ENCODE data around the gene VCAN.

VCAN gene

GRCh38 chr5:83471405-83472212, at the start of gene VCAN (continued):
- TF ChIP-seq ZNF48 (tag by site-specific recombination; IDR thresholded peaks at IDR 0.05) (no peak), ZNF514 (tag by site-specific recombination; IDR thresholded peaks at IDR 0.05) (no peak), ZNF221 (tag by site-specific recombination; IDR thresholded peaks at IDR 0.05; ENCODE audit: borderline replicate concordance) (no peak), ZNF362 (tag by site-specific recombination; IDR thresholded peaks at IDR 0.05) (peak; percentile 61; the same call in 1 of the 2 replicates), IKZF3 (tag by site-specific recombination; IDR thresholded peaks at IDR 0.05) (peak; percentile 88), ZNF629 (tag by site-specific recombination; IDR thresholded peaks at IDR 0.05) (peak; percentile 3; the same call in 1 of the 2 replicates), MYNN (tag by site-specific recombination; IDR thresholded peaks at IDR 0.05; ENCODE audit: borderline replicate concordance) (no peak), MZF1 (tag by site-specific recombination; IDR thresholded peaks at IDR 0.05; ENCODE audit: borderline replicate concordance) (peak; percentile 84), ZNF610 (tag by site-specific recombination; IDR thresholded peaks at IDR 0.05; ENCODE audit: borderline replicate concordance) (peak; percentile 46; the same call in 1 of the 2 replicates), ZBTB8A (tag by site-specific recombination; IDR thresholded peaks at IDR 0.05) (peak; percentile 68), ZNF138 (tag by site-specific recombination; IDR thresholded peaks at IDR 0.05; ENCODE audit: borderline replicate concordance) (no peak), ZSCAN16 (tag by site-specific recombination; IDR thresholded peaks at IDR 0.05) (no peak), ZXDB (tag by site-specific recombination; IDR thresholded peaks at IDR 0.05) (peak; percentile 21; the same call in 1 of the 2 replicates), ZNF37A (tag by site-specific recombination; IDR thresholded peaks at IDR 0.05) (no peak), ZNF843 (tag by site-specific recombination; IDR thresholded peaks at IDR 0.05) (no peak), ZNF302 (tag by site-specific recombination; IDR thresholded peaks at IDR 0.05; ENCODE audit: low read depth) (no peak), ZBTB1 (tag by site-specific recombination; IDR thresholded peaks at IDR 0.05) (peak; percentile 97), ZSCAN4 (tag by site-specific recombination; IDR thresholded peaks at IDR 0.05) (no peak), KLF17 (tag by site-specific recombination; IDR thresholded peaks at IDR 0.05) (peak; percentile 47; the same call in 1 of the 2 replicates), BCL11B (tag by site-specific recombination; IDR thresholded peaks at IDR 0.05; ENCODE audit: low read depth) (no peak), ZNF223 (tag by site-specific recombination; IDR thresholded peaks at IDR 0.05) (no peak), ZNF292 (tag by site-specific recombination; IDR thresholded peaks at IDR 0.05; ENCODE audit: borderline replicate concordance, low read depth) (no peak), ZNF341 (tag by site-specific recombination; IDR thresholded peaks at IDR 0.05; ENCODE audit: low read depth) (peak; percentile 79), ZNF571 (tag by site-specific recombination; IDR thresholded peaks at IDR 0.05) (no peak), ZNF146 (tag by site-specific recombination; IDR thresholded peaks at IDR 0.05) (no peak), ZNF549 (tag by site-specific recombination; IDR thresholded peaks at IDR 0.05) (no peak), ZNF747 (tag by site-specific recombination; IDR thresholded peaks at IDR 0.05) (no peak), ZNF692 (tag by site-specific recombination; IDR thresholded peaks at IDR 0.05) (peak; percentile 12; the same call in 1 of the 2 replicates), ZSCAN30 (tag by site-specific recombination; IDR thresholded peaks at IDR 0.05) (0 out of 2 replicates have a peak, but pooled peaks have one; percentile 15)
- TF ChIP-seq, protein P1, sequence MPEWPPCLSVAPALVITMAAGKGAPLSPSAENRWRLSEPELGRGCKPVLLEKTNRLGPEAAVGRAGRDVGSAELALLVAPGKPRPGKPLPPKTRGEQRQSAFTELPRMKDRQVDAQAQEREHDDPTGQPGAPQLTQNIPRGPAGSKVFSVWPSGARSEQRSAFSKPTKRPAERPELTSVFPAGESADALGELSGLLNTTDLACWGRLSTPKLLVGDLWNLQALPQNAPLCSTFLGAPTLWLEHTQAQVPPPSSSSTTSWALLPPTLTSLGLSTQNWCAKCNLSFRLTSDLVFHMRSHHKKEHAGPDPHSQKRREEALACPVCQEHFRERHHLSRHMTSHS (tag by site-specific recombination; IDR thresholded peaks at IDR 0.05) = no peak
- TF ChIP-seq, protein P2, sequence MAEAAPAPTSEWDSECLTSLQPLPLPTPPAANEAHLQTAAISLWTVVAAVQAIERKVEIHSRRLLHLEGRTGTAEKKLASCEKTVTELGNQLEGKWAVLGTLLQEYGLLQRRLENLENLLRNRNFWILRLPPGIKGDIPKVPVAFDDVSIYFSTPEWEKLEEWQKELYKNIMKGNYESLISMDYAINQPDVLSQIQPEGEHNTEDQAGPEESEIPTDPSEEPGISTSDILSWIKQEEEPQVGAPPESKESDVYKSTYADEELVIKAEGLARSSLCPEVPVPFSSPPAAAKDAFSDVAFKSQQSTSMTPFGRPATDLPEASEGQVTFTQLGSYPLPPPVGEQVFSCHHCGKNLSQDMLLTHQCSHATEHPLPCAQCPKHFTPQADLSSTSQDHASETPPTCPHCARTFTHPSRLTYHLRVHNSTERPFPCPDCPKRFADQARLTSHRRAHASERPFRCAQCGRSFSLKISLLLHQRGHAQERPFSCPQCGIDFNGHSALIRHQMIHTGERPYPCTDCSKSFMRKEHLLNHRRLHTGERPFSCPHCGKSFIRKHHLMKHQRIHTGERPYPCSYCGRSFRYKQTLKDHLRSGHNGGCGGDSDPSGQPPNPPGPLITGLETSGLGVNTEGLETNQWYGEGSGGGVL (tag by site-specific recombination; IDR thresholded peaks at IDR 0.05) = peak; percentile 87

Measured in HEK293 (cell line).